Endodermal cell (in vitro differentiated cells): ENCODE measurements around the gene NOCT. TPM values are rescaled to one million over a fixed set of nuclear protein-coding genes. Genes with fewer than 3 reads are reported as not detected.
A peak's percentile ranks its signal among the peaks of the same experiment; 100 is the strongest.
"Not testable (repeated sequence)": the region's sequence is repeated elsewhere in the genome, so short reads cannot be mapped to it uniquely, and the experiment has no call there.

Experiments used
- DNase-seq: peaks from one replicate; pipeline ENCODE4 v3.0.0-alpha.2; 2017
- H3K27ac ChIP-seq: 2 replicates; pipeline ENCODE4 v1.5.1; 2013; ENCODE audit warnings: mild to moderate bottlenecking, low read depth, low read length, moderate library complexity
- H3K27me3 ChIP-seq: 2 replicates; pipeline ENCODE4 v1.6.1; 2013; ENCODE audit warnings: mild to moderate bottlenecking, low read length, moderate library complexity; ENCODE audit not compliant: insufficient read depth, control insufficient read depth, poor library complexity, severe bottlenecking
- H3K36me3 ChIP-seq: 2 replicates; pipeline ENCODE4 v1.7.0; 2013; ENCODE audit warnings: mild to moderate bottlenecking, low read length, moderate library complexity; ENCODE audit not compliant: control insufficient read depth, insufficient read depth
- H3K4me1 ChIP-seq: one replicate; pipeline ENCODE4 v1.7.0; 2013; ENCODE audit warnings: low read length; ENCODE audit not compliant: control insufficient read depth, insufficient read depth
- H3K4me3 ChIP-seq: 2 replicates; pipeline ENCODE4 v1.5.1; 2013; ENCODE audit warnings: mild to moderate bottlenecking, low read length, moderate library complexity
- H3K9ac ChIP-seq: 2 replicates; pipeline ENCODE4 v1.6.1; 2013; ENCODE audit warnings: mild to moderate bottlenecking, low read length, moderate library complexity; ENCODE audit not compliant: poor library complexity, severe bottlenecking; ENCODE audit errors: extremely low read depth
- H3K9me3 ChIP-seq: 2 replicates; pipeline ENCODE4 v1.6.1; 2013; ENCODE audit warnings: mild to moderate bottlenecking, low read length, moderate library complexity; ENCODE audit not compliant: control insufficient read depth
- H3K27ac Mint-ChIP-seq: 2 replicates; pipeline ENCODE4 v1.8.0; 2020; ENCODE audit warnings: mixed read lengths
- H3K27me3 Mint-ChIP-seq: 2 replicates; pipeline ENCODE4 v1.8.0; 2021; ENCODE audit warnings: mild to moderate bottlenecking, mixed read lengths; ENCODE audit not compliant: insufficient read depth
- H3K36me3 Mint-ChIP-seq: 2 replicates; pipeline ENCODE4 v1.8.0; 2020; ENCODE audit warnings: low read depth, mixed read lengths
- H3K4me1 Mint-ChIP-seq: 2 replicates; pipeline ENCODE4 v1.8.0; 2020; ENCODE audit warnings: mixed read lengths
- H3K4me3 Mint-ChIP-seq: 2 replicates; pipeline ENCODE4 v1.8.0; 2020; ENCODE audit warnings: mild to moderate bottlenecking, moderate library complexity, mixed read lengths
- H3K9me3 Mint-ChIP-seq: 2 replicates; pipeline ENCODE4 v1.8.0; 2020; ENCODE audit warnings: mild to moderate bottlenecking, mixed read lengths
- WGBS, 2 experiments: methylation state at CpG; one replicate each; pipeline versions ENCODE4 v1.1.5 to v1.1.7; 2013; ENCODE audit warnings: missing lambda C conversion rate in 2 of 2, mixed read lengths in 1 of 2; ENCODE audit not compliant: insufficient coverage in 1 of 2, insufficient read length in 1 of 2; 5-methylcytosine and 5-hydroxymethylcytosine counted together
- total RNA-seq, 2 donors: library from RNA; stranded (reverse); fragmentation: NEBNext Ultra II Directional in 1 of 2; extraction: Animal tissue kit (Norgen Biotek cat#: 25700) in 1 of 2; gene quantifications; 2 replicates in 1 of 2; 3 replicates in 1 of 2; pipeline ENCODE4 v1.2.1, GENCODE V29; 2021
- TF ChIP-seq, protein P1 (sequence below): fragments of 200-600 bp; sonication (generic); conservative IDR thresholded peaks from 2 replicates; pipeline ENCODE4 v1.5.0; 2021; ENCODE audit warnings: antibody characterized with exemption, mild to moderate bottlenecking

The NOCT gene
- total RNA-seq, 2 donors from 2014 or later: 11.7 to 22.3 TPM

DNA sequence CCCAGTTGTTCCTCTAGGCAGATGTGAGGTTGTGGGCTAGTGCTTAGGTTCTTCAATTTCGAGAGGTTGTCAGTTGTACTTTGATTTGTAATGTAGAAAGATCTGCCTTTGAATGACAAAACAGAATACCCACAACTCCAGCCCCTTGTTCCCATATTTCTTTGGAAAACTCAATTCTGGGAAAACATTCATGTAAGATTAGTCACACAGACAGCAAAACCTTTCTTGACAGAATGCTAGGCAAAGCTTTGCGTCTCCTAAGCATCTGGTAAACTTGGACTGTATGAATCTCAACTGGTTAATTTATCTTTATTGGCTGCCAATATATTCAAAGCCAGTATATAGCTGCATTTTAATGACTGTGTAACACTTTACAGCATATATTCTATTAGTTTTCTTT is 34.9 kb downstream of the NOCT start:
- DNase-seq: no peak
- H3K9me3 ChIP-seq: no peaks in the 10 kb centered on the region
- no peaks in the 10 kb centered on the region for H3K27me3 ChIP-seq
- Mint-ChIP-seq H3K4me3 (no peak overlapping the region), H3K27ac (peak overlapping the region; percentile 33), H3K36me3 (peaks cover 45% of the 10 kb centered on the region), H3K4me1 (peaks cover 13% of the 10 kb centered on the region), H3K27me3 (no peaks in the 10 kb centered on the region), H3K9me3 (no peaks in the 10 kb centered on the region)
- no peak overlapping the region for H3K9ac ChIP-seq
- TF ChIP-seq, protein P1, sequence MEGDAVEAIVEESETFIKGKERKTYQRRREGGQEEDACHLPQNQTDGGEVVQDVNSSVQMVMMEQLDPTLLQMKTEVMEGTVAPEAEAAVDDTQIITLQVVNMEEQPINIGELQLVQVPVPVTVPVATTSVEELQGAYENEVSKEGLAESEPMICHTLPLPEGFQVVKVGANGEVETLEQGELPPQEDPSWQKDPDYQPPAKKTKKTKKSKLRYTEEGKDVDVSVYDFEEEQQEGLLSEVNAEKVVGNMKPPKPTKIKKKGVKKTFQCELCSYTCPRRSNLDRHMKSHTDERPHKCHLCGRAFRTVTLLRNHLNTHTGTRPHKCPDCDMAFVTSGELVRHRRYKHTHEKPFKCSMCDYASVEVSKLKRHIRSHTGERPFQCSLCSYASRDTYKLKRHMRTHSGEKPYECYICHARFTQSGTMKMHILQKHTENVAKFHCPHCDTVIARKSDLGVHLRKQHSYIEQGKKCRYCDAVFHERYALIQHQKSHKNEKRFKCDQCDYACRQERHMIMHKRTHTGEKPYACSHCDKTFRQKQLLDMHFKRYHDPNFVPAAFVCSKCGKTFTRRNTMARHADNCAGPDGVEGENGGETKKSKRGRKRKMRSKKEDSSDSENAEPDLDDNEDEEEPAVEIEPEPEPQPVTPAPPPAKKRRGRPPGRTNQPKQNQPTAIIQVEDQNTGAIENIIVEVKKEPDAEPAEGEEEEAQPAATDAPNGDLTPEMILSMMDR: no peak
- H3K4me1 ChIP-seq: peaks cover 10% of the 10 kb centered on the region
- H3K27ac ChIP-seq: no peak overlapping the region
- H3K4me3 ChIP-seq: no peak overlapping the region
- H3K36me3 ChIP-seq: peaks cover 74% of the 10 kb centered on the region
- 87% methylated on average over 2 of the region's 2 CpGs; no CpG with 5 or more reads in 1 of the 2 experiments for WGBS, 2 experiments

DNA sequence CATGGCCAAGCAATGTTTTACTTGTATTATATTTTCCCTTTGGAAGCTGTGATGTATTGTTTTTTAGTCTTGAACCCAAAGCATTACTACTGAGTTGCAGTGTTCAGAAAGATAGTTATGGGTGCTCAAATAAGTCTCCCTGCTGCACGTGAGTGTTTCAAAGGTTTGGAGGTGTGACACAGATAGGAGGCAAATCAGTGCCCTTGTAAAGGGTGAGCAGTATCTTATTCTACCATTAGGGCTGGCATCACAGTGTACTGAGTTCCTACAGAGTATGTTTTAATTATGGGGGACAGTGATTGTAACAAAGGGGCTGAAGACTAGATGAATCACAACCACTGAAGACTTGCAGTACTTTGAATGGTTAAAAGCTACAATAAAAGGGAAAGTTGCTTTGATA is 38.3 kb downstream of the NOCT start:
- Mint-ChIP-seq H3K4me1 (peaks cover 28% of the 10 kb centered on the region), H3K27me3 (no peaks in the 10 kb centered on the region), H3K9me3 (no peaks in the 10 kb centered on the region), H3K27ac (no peak overlapping the region), H3K36me3 (peaks cover 44% of the 10 kb centered on the region), H3K4me3 (no peak overlapping the region)
- TF ChIP-seq, protein P1: no peak
- Histone ChIP-seq H3K9me3 (no peaks in the 10 kb centered on the region), H3K27ac (no peak overlapping the region), H3K27me3 (no peaks in the 10 kb centered on the region), H3K4me3 (no peak overlapping the region), H3K4me1 (peaks cover 19% of the 10 kb centered on the region), H3K9ac (no peak overlapping the region), H3K36me3 (peaks cover 66% of the 10 kb centered on the region)
- WGBS, 2 experiments: 95 to 100% methylated on average over 1 of the region's 1 CpG
- DNase-seq: no peak

DNA sequence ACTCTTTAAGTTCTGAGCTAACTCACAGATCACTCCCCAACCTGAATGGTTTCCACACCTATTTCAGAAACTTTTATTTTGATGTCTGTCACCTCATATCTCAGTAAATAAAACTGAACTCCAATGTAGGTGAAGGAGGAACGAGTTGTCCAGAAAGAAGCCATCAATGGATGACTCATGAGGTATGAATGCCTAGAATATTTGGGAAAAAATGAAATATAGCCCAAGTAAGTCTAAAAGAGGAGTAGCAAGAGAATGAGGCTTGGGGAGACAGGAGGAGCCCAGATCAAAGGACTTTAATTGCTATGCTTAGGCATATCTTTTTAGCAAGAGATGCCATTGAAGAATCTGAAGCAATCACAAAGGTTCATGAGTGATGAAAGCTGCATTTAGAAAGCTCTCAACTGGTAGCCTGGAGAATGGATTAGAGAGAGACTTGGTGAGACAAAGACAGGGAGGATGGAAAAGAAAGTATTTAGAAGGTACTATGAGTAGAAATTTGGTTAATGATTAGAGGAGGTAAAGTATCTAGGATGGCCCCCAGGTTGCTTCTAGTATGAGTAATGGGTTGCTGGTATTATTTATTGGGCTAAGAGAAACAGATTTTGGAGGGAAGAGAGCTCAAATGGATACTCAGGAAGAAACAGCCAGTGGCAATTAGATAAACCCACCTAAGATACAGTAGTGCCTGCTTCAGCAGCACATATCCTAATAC is 39.4 kb downstream of the NOCT start:
- H3K4me3 ChIP-seq: peak overlapping the region; percentile 36
- Mint-ChIP-seq H3K27ac (peak overlapping the region; percentile 7), H3K9me3 (no peaks in the 10 kb centered on the region), H3K27me3 (no peaks in the 10 kb centered on the region), H3K36me3 (peaks cover 48% of the 10 kb centered on the region), H3K4me3 (no peak overlapping the region), H3K4me1 (peaks cover 36% of the 10 kb centered on the region)
- H3K27ac ChIP-seq: no peak overlapping the region
- WGBS, 2 experiments: 80 to 85% methylated on average over 1 of the region's 1 CpG
- TF ChIP-seq, protein P1: no peak
- H3K4me1 ChIP-seq: peaks cover 19% of the 10 kb centered on the region
- no peak for DNase-seq
- H3K9ac ChIP-seq: no peak overlapping the region
- no peaks in the 10 kb centered on the region for H3K9me3 ChIP-seq
- H3K36me3 ChIP-seq: peaks cover 66% of the 10 kb centered on the region
- H3K27me3 ChIP-seq: no peaks in the 10 kb centered on the region

DNA sequence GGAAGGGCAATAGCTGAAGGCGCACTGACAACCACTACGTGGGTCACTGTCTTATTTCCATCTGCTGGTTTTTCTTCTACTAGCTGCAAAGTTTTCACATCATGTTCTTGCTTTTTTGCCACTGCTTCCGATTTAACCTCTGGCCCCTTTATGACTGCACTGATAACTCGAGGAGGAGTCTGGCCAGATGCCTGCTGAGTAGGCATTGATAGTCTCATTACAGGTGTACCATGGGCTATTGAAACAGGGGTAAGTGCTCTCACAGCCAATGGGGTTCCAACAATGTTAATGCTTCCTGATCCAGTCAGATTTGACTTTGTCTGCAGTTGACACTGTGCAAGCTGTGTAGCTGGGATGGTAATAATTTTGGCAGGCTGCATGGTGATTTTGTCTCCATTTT is 43.4 kb downstream of the NOCT start:
- H3K4me3 Mint-ChIP-seq, H3K27me3 ChIP-seq, H3K27me3 Mint-ChIP-seq, H3K4me3 ChIP-seq, H3K27ac Mint-ChIP-seq, H3K9ac ChIP-seq, H3K27ac ChIP-seq, DNase-seq, H3K9me3 Mint-ChIP-seq: not testable (repeated sequence)
- Histone ChIP-seq H3K9me3 (peaks cover 11% of the 10 kb centered on the region), H3K36me3 (peaks cover 75% of the 10 kb centered on the region), H3K4me1 (peaks cover 19% of the 10 kb centered on the region)
- peaks cover 66% of the 10 kb centered on the region for H3K36me3 Mint-ChIP-seq
- WGBS, 2 experiments: 93% methylated on average over 4 of the region's 4 CpGs
- peaks cover 39% of the 10 kb centered on the region for H3K4me1 Mint-ChIP-seq
